ENCODE results near the gene WDR47.
"Not testable (repeated sequence)": the region's sequence is repeated elsewhere in the genome, so short reads cannot be mapped to it uniquely, and the experiment has no call there.

WDR47 gene

GRCh38 chr1:109079240-109079622 is 37.3 kb upstream of the WDR47 start:
- no peak overlapping the region for H2AFZ ChIP-seq (ENCODE audit: low read length, unreplicated experiment)
- no peaks in the 10 kb centered on the region for H3K36me3 ChIP-seq (ENCODE audit: insufficient read depth, low read length)
- H3K79me2 ChIP-seq (ENCODE audit: control insufficient read depth, insufficient read depth, low read length, unreplicated experiment) = peaks cover 14% of the 10 kb centered on the region
- H3K27ac ChIP-seq (ENCODE audit: low read depth, low read length) = no peak overlapping the region
- no peaks in the 10 kb centered on the region for H3K27me3 ChIP-seq (ENCODE audit: insufficient read depth, low read length)
- no peak overlapping the region for H3K4me3 ChIP-seq (ENCODE audit: low read depth, low read length)
- peaks cover 4% of the 10 kb centered on the region for H3K4me1 ChIP-seq (ENCODE audit: control insufficient read depth, insufficient read depth, low read length, unreplicated experiment)

GRCh38 chr1:109078317-109078716 is 36.4 kb upstream of the WDR47 start:
- no peak overlapping the region for H3K4me3 ChIP-seq (ENCODE audit: low read depth, low read length)
- no peaks in the 10 kb centered on the region for H3K27me3 ChIP-seq (ENCODE audit: insufficient read depth, low read length)
- peaks cover 21% of the 10 kb centered on the region for H3K79me2 ChIP-seq (ENCODE audit: control insufficient read depth, insufficient read depth, low read length, unreplicated experiment)
- no peaks in the 10 kb centered on the region for H3K36me3 ChIP-seq (ENCODE audit: insufficient read depth, low read length)
- H3K27ac ChIP-seq (ENCODE audit: low read depth, low read length) = no peak overlapping the region
- no peak overlapping the region for H2AFZ ChIP-seq (ENCODE audit: low read length, unreplicated experiment)
- H3K4me1 ChIP-seq (ENCODE audit: control insufficient read depth, insufficient read depth, low read length, unreplicated experiment) = peaks cover 4% of the 10 kb centered on the region

GRCh38 chr1:109075531-109076490 is 33.9 kb upstream of the WDR47 start, which contains the start of gene TAF13:
Gene TAF13, minus strand, starts transcription at chr1:109076003. Its CDS starts 56 bp downstream, at chr1:109075947.
- Histone ChIP-seq H3K27me3 (ENCODE audit: insufficient read depth, low read length) (no peaks in the 10 kb centered on the region), H3K4me1 (ENCODE audit: control insufficient read depth, insufficient read depth, low read length, unreplicated experiment) (peaks cover 4% of the 10 kb centered on the region), H2AFZ (ENCODE audit: low read length, unreplicated experiment) (peak within 1 kb of the TSS; percentile 59), H3K36me3 (ENCODE audit: insufficient read depth, low read length) (0 out of 2 replicates have a peak, but pooled peaks cover 1% of the 10 kb centered on the region), H3K27ac (ENCODE audit: low read depth, low read length) (peak within 1 kb of the TSS; percentile 88), H3K79me2 (ENCODE audit: control insufficient read depth, insufficient read depth, low read length, unreplicated experiment) (peaks cover 36% of the 10 kb centered on the region), H3K4me3 (ENCODE audit: low read depth, low read length) (peak within 1 kb of the TSS; percentile 88)

- no peak overlapping the region for H3K27ac ChIP-seq (ENCODE audit: low read depth, low read length)
- peaks cover 57% of the 10 kb centered on the region for H3K79me2 ChIP-seq (ENCODE audit: control insufficient read depth, insufficient read depth, low read length, unreplicated experiment)
- peaks cover 19% of the 10 kb centered on the region for H3K36me3 ChIP-seq (ENCODE audit: insufficient read depth, low read length)
- H2AFZ ChIP-seq (ENCODE audit: low read length, unreplicated experiment) = no peak overlapping the region
- no peaks in the 10 kb centered on the region for H3K27me3 ChIP-seq (ENCODE audit: insufficient read depth, low read length)
- no peak overlapping the region for H3K4me3 ChIP-seq (ENCODE audit: low read depth, low read length)
- no peaks in the 10 kb centered on the region for H3K4me1 ChIP-seq (ENCODE audit: control insufficient read depth, insufficient read depth, low read length, unreplicated experiment)
These were observed 27.4 kb upstream of the WDR47 start for GRCh38 chr1:109069294-109069693.

GRCh38 chr1:109067883-109068282 is 26.0 kb upstream of the WDR47 start:
- Histone ChIP-seq H3K79me2 (ENCODE audit: control insufficient read depth, insufficient read depth, low read length, unreplicated experiment) (peaks cover 47% of the 10 kb centered on the region), H3K4me1 (ENCODE audit: control insufficient read depth, insufficient read depth, low read length, unreplicated experiment) (no peaks in the 10 kb centered on the region), H3K27ac (ENCODE audit: low read depth, low read length) (no peak overlapping the region), H3K4me3 (ENCODE audit: low read depth, low read length) (no peak overlapping the region), H3K27me3 (ENCODE audit: insufficient read depth, low read length) (no peaks in the 10 kb centered on the region), H2AFZ (ENCODE audit: low read length, unreplicated experiment) (no peak overlapping the region), H3K36me3 (ENCODE audit: insufficient read depth, low read length) (peaks cover 19% of the 10 kb centered on the region)

- Histone ChIP-seq H3K36me3 (ENCODE audit: insufficient read depth, low read length) (peaks cover 14% of the 10 kb centered on the region), H3K79me2 (ENCODE audit: control insufficient read depth, insufficient read depth, low read length, unreplicated experiment) (peaks cover 30% of the 10 kb centered on the region)
These were observed 23.2 kb upstream of the WDR47 start for GRCh38 chr1:109065137-109065536.

GRCh38 chr1:109061183-109061582 is 19.3 kb upstream of the WDR47 start:
- Histone ChIP-seq H3K4me3 (ENCODE audit: low read depth, low read length) (no peak overlapping the region), H2AFZ (ENCODE audit: low read length, unreplicated experiment) (no peak overlapping the region), H3K27ac (ENCODE audit: low read depth, low read length) (no peak overlapping the region)

More at GRCh38 chr1:109065137-109065536, 23.2 kb upstream of the WDR47 start:
- H3K27me3 ChIP-seq (ENCODE audit: insufficient read depth, low read length) = no peaks in the 10 kb centered on the region
- no peak overlapping the region for H3K27ac ChIP-seq (ENCODE audit: low read depth, low read length)
- H2AFZ ChIP-seq (ENCODE audit: low read length, unreplicated experiment) = no peak overlapping the region
- H3K4me3 ChIP-seq (ENCODE audit: low read depth, low read length) = no peak overlapping the region
- no peaks in the 10 kb centered on the region for H3K4me1 ChIP-seq (ENCODE audit: control insufficient read depth, insufficient read depth, low read length, unreplicated experiment)

GRCh38 chr1:109060707-109061106 is 18.8 kb upstream of the WDR47 start:
- H2AFZ ChIP-seq (ENCODE audit: low read length, unreplicated experiment) = no peak overlapping the region
- H3K4me3 ChIP-seq (ENCODE audit: low read depth, low read length) = no peak overlapping the region

More at GRCh38 chr1:109061183-109061582, 19.3 kb upstream of the WDR47 start:
- Histone ChIP-seq H3K36me3 (ENCODE audit: insufficient read depth, low read length) (no peaks in the 10 kb centered on the region; the same call in 1 of the 2 replicates), H3K4me1 (ENCODE audit: control insufficient read depth, insufficient read depth, low read length, unreplicated experiment) (no peaks in the 10 kb centered on the region), H3K27me3 (ENCODE audit: insufficient read depth, low read length) (no peaks in the 10 kb centered on the region), H3K79me2 (ENCODE audit: control insufficient read depth, insufficient read depth, low read length, unreplicated experiment) (no peaks in the 10 kb centered on the region)

GRCh38 chr1:109059026-109059425 is 17.1 kb upstream of the WDR47 start:
- no peaks in the 10 kb centered on the region; the same call in 1 of the 2 replicates for H3K36me3 ChIP-seq (ENCODE audit: insufficient read depth, low read length)

More at GRCh38 chr1:109060707-109061106, 18.8 kb upstream of the WDR47 start:
- Histone ChIP-seq H3K27me3 (ENCODE audit: insufficient read depth, low read length) (no peaks in the 10 kb centered on the region), H3K36me3 (ENCODE audit: insufficient read depth, low read length) (no peaks in the 10 kb centered on the region; the same call in 1 of the 2 replicates), H3K79me2 (ENCODE audit: control insufficient read depth, insufficient read depth, low read length, unreplicated experiment) (no peaks in the 10 kb centered on the region), H3K4me1 (ENCODE audit: control insufficient read depth, insufficient read depth, low read length, unreplicated experiment) (no peaks in the 10 kb centered on the region), H3K27ac (ENCODE audit: low read depth, low read length) (no peak overlapping the region)

GRCh38 chr1:109056064-109056463 is 14.2 kb upstream of the WDR47 start:
- H3K27me3 ChIP-seq (ENCODE audit: insufficient read depth, low read length) = no peaks in the 10 kb centered on the region
- no peak overlapping the region for H3K27ac ChIP-seq (ENCODE audit: low read depth, low read length)
- H3K4me3 ChIP-seq (ENCODE audit: low read depth, low read length) = no peak overlapping the region

More at GRCh38 chr1:109059026-109059425, 17.1 kb upstream of the WDR47 start:
- H3K4me1 ChIP-seq (ENCODE audit: control insufficient read depth, insufficient read depth, low read length, unreplicated experiment) = no peaks in the 10 kb centered on the region
- H2AFZ ChIP-seq (ENCODE audit: low read length, unreplicated experiment) = no peak overlapping the region
- H3K79me2 ChIP-seq (ENCODE audit: control insufficient read depth, insufficient read depth, low read length, unreplicated experiment) = no peaks in the 10 kb centered on the region
- H3K4me3 ChIP-seq (ENCODE audit: low read depth, low read length) = no peak overlapping the region
- H3K27me3 ChIP-seq (ENCODE audit: insufficient read depth, low read length) = no peaks in the 10 kb centered on the region
- H3K27ac ChIP-seq (ENCODE audit: low read depth, low read length) = no peak overlapping the region

GRCh38 chr1:109052145-109052544 is 10.2 kb upstream of the WDR47 start:
- not testable (repeated sequence) for H3K4me1 ChIP-seq (ENCODE audit: control insufficient read depth, insufficient read depth, low read length, unreplicated experiment); H3K4me3 ChIP-seq (ENCODE audit: low read depth, low read length); H3K36me3 ChIP-seq (ENCODE audit: insufficient read depth, low read length); H2AFZ ChIP-seq (ENCODE audit: low read length, unreplicated experiment); H3K27me3 ChIP-seq (ENCODE audit: insufficient read depth, low read length); H3K27ac ChIP-seq (ENCODE audit: low read depth, low read length); H3K79me2 ChIP-seq (ENCODE audit: control insufficient read depth, insufficient read depth, low read length, unreplicated experiment)

More at GRCh38 chr1:109056064-109056463, 14.2 kb upstream of the WDR47 start:
- Histone ChIP-seq H3K4me1 (ENCODE audit: control insufficient read depth, insufficient read depth, low read length, unreplicated experiment) (no peaks in the 10 kb centered on the region), H2AFZ (ENCODE audit: low read length, unreplicated experiment) (no peak overlapping the region), H3K36me3 (ENCODE audit: insufficient read depth, low read length) (no peaks in the 10 kb centered on the region), H3K79me2 (ENCODE audit: control insufficient read depth, insufficient read depth, low read length, unreplicated experiment) (no peaks in the 10 kb centered on the region)
